ES-I3 (cell line): ENCODE results near the gene ACSF3.

ENCODE experiments used
- H3K36me3 ChIP-seq: 2 replicates; pipeline ENCODE4 v1.6.1; 2013; ENCODE audit warnings: mild to moderate bottlenecking, low read length, control low read depth, moderate library complexity; ENCODE audit not compliant: insufficient read depth
- H3K4me1 ChIP-seq: 2 replicates; pipeline ENCODE4 v1.6.1; 2013; ENCODE audit warnings: mild to moderate bottlenecking, control low read depth, low read length; ENCODE audit not compliant: insufficient read depth
- H3K9ac ChIP-seq: 2 replicates; pipeline ENCODE4 v1.6.1; 2013; ENCODE audit warnings: low read depth, mild to moderate bottlenecking, low read length, moderate library complexity
- H3K9me3 ChIP-seq: 2 replicates; pipeline ENCODE4 v1.6.1; 2013; ENCODE audit warnings: mild to moderate bottlenecking, low read length, moderate library complexity; ENCODE audit not compliant: control insufficient read depth, insufficient read depth

ACSF3 gene

DNA sequence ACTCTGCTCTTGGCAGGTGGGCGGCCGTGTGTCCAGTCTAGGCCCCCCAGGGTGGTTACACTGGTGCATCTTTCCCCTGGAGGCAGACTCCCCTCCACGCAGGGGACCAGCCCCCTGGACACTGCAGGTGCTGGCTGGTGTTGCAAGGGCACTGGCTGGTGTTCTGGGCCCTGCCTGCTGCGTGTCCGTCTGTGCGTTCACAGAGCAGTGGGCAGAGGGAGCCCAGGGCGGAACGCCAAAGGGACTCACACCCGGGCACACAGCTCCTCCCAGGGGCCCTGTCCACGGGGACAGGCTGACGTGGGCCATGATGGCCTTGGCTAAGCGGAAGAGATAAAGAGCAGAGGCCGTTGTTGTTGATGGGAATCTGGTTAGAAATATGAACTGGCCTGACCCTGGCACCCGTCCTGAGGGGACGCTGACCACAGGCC lies 27.3 kb downstream of the ACSF3 start:
- Histone ChIP-seq H3K9ac (no peak overlapping the region), H3K36me3 (peaks cover 18% of the 10 kb centered on the region), H3K4me1 (no peaks in the 10 kb centered on the region), H3K9me3 (no peaks in the 10 kb centered on the region)

DNA sequence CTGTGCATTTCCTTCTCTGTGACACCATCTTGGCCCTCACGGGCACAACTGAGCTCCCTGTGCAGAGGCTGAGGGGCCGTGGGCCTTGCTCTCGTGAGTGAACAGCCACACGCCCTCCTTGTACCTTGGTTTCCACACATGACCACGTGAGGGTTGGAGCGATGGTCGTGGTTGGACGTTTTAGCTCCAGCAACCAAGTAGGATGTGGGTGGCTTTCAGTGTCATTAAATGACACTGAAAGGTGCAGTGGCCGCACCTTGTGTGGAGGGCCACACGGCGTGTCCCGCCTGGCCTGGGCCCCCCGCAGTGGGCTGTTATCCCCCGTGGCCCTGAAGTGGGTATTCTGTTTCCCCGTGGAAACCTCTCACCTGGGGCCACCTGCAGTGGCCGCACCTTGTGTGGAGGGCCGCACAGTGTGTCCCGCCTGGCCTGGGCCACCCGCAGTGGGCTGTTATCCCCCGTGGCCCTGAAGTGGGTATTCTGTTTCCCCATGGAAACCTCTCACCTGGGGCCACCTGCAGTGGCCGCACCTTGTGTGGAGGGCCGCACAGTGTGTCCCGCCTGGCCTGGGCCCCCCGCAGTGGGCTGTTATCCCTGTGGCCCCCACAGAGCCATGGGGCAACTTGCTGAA lies 28.2 kb downstream of the ACSF3 start:
- no peak overlapping the region for H3K9ac ChIP-seq
- H3K36me3 ChIP-seq = peaks cover 16% of the 10 kb centered on the region

DNA sequence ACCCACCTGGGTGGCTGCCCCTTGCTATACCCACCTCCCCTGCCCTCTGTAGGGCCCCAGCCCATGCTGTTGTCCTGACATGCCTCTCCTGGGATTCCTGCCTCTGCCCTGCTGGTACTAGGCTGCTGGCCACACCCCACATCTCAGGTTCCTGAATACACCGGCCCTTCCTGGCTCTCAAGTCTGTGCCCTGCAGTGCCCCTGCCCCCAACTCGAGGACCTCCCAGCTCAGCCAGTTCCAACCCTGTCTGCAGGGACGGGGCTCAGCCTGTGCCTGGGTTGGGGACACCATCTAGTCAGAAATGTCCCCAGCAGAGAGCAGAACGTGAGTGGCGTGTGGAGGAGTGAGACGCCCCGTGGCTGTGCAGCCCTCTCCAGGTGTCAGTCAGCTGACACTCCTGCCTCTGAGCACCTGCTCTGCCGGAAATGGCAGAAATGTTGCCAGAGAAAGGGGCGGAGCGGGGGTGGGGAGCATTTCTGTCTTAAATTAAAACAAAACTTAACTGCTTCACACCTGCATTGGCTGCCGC lies 28.7 kb downstream of the ACSF3 start:
- Histone ChIP-seq H3K9me3 (no peaks in the 10 kb centered on the region), H3K4me1 (no peaks in the 10 kb centered on the region), H3K36me3 (peaks cover 14% of the 10 kb centered on the region), H3K9ac (no peak overlapping the region)

More for the DNA sequence above, 28.2 kb downstream of the ACSF3 start:
- Histone ChIP-seq H3K4me1 (no peaks in the 10 kb centered on the region), H3K9me3 (no peaks in the 10 kb centered on the region)

DNA sequence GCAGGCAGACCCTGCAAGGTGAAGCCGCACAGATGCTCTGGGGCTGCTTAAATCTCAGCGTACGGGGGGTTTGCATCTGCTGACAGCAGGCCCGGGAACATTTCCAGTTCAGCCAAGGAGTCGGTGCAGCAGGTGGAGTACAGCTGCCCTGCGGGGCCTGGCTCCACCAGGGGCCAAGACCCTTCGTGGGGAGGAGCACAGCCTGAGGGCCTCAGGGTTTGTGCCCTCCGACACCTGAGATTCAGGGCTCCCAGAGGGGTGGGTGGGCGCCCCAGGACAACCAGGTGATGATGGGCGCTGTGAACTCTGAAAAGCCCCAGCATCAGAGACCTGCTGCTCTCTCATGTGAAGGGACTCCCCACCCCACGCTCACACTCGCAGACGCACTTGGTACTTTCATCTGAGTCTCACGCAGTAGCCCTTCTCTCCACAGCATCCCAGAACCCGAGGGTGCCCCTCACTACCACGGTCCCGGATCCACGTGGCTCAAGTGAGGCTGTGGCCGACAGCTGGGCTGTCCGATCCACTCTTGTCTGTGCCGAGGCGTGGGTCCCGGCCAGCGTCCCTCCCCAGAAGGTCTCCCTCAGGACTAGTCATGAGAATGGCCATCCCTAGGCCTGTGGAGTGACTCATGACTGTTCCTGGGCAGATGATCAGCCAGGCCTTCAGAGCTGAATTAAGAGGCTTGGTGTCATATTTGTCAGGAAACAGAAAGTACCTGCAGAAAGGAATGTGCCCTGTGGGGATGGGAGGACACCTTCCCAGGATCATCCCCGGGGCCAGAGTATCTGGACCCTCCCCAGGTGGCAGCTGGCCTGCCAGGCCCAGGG lies 29.6 kb downstream of the ACSF3 start:
- Histone ChIP-seq H3K36me3 (peaks cover 14% of the 10 kb centered on the region), H3K9ac (no peak overlapping the region), H3K4me1 (no peaks in the 10 kb centered on the region), H3K9me3 (no peaks in the 10 kb centered on the region)

DNA sequence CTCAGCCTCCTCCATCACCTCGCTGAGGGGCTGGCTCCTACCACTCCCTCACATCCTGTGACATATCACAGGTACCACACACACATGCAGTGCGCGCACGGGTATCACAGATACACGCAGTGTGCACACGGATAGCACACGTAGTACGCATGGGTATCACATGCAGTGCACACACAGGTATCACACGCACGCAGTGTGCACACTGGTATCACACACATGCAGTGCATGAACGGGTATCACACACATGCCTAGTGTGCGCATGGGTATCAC lies 30.1 kb downstream of the ACSF3 start:
- Histone ChIP-seq H3K36me3 (peaks cover 14% of the 10 kb centered on the region), H3K4me1 (no peaks in the 10 kb centered on the region), H3K9ac (no peak overlapping the region), H3K9me3 (no peaks in the 10 kb centered on the region)

DNA sequence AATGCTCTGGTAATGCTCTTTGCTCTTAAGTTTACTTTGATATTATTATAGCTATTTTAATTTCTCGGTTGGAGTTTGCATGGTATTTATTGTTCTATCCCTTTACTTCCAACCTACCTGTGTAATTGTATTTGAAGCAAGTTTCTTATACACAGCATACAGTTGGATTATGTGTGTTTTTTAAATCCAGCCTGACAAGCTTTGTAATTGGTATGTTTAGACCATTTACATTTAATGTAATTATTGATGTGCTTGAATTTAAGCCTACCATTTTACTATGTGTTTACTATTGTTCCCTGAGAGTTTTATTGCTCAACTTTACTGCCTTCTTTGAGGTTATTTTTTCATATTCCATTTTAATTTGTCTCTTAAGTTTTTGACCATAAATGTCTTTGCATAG lies 35.7 kb downstream of the ACSF3 start:
- Histone ChIP-seq H3K36me3 (peaks cover 2% of the 10 kb centered on the region; the same call in 1 of the 2 replicates), H3K4me1 (no peaks in the 10 kb centered on the region), H3K9ac (no peak overlapping the region), H3K9me3 (no peaks in the 10 kb centered on the region)

DNA sequence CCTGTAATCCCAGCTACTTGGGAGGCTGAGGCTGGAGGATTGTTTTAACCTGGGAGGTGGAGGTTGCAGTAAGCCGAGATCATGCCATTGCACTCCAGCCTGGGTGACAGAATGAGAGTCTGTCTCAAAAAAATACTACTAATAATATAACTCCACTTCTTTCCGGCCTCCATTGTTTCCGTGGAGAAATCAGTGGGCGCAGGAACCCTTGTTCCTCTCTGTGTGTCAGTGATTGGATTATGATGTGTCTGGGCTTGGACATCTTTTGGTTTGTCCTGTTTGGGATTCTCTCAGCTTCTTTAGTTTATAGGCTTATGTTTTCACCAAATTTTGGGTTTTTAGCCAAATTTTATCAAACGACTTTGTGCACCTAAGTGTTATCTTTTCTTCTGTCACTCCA lies 36.8 kb downstream of the ACSF3 start:
- Histone ChIP-seq H3K9me3 (no peaks in the 10 kb centered on the region), H3K9ac (no peak overlapping the region), H3K36me3 (no peaks in the 10 kb centered on the region; the same call in 1 of the 2 replicates), H3K4me1 (no peaks in the 10 kb centered on the region)

DNA sequence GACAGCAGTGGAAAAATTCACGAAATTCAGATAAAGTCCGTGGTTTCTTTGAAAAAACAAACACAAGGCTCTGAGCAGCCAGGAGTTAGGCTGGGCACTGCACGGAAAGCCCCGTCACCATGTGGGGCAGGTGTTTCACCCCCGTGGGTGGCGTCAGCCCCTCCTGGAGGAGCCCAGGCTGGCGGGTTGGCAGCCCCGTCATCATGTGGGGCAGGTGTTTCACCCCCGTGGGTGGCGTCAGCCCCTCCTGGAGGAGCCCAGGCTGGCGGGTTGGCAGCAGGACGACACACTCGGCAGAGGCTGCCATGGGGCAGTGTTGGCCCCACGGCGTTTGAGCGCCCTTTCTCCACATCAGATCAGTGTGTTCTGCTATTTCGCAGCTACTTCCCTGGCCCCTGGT lies 38.1 kb downstream of the ACSF3 start:
- Histone ChIP-seq H3K36me3 (no peaks in the 10 kb centered on the region), H3K4me1 (no peaks in the 10 kb centered on the region), H3K9me3 (no peaks in the 10 kb centered on the region), H3K9ac (no peak overlapping the region)

DNA sequence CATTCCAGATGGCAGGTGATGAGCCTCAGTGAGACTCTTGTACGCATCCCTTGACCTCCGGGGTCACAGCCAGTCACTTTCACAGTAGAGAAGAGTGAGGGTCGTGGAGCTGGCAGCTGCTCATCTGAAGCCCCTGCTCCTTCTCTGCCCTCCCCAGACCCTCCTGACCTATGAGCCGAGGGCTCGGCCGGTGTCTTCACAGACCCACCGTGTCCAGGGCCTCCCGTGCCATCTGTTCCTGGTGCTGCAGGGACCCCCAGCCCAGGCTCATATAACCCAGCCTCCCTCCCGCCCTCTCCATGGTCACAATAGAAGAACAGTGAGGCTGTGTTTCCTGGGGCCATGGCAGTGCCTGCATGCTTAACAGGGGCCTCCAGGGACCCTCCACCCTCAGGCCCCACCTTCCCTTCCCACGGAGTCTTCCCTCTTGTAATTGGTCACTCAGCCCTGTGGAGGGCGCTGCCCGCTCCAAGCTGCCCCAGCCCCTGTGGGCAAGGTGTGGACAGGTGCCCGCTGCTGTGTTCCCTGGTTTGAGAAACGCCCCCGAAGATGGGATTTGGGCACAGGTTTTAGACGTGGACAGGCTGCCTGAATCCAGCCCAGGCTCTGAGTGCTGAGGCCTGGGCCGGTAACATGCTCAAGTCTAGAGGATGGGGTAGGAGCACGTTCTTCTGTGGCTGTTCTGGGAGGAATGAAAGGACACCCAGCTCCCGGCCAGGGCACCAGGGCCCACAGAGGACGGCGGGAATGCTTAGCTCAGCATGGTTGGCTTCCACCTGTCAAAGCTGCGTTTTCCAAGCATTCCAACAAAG lies 38.7 kb downstream of the ACSF3 start:
- Histone ChIP-seq H3K9me3 (no peaks in the 10 kb centered on the region), H3K36me3 (no peaks in the 10 kb centered on the region), H3K4me1 (no peaks in the 10 kb centered on the region), H3K9ac (no peak overlapping the region)

DNA sequence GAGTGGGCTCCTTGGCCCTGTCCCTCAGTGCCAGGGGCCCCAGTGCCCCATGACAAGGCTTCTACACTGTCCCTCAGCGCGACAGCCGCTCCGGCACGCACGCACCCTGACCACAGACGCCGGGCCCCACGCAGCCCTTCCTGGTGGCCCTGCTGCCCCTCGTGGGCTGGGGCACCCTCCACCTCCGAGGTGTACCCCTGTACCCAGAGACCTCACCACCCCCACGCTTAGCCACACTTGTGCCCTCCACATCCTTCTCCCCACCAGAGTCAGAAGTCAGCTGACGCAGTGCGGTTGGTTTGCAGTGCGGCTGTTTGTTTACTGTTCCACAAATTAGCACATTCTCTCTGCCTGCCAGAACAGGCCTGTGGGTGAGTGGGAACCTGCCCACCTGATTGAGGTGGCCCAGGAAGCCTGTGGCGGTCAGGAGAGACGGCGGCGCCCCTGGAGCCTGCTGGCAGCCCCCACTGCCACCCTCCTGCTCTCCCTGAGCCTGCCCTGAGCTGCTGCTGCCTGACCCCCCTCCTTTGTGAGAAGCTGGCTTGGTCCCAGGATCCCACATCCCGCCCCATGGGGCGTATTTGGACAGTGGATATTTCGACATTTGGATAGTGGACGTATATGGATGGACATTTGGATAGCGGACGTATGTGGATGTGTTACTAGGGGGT lies 39.9 kb downstream of the ACSF3 start:
- Histone ChIP-seq H3K9ac (no peak overlapping the region), H3K36me3 (no peaks in the 10 kb centered on the region), H3K4me1 (no peaks in the 10 kb centered on the region), H3K9me3 (no peaks in the 10 kb centered on the region)

DNA sequence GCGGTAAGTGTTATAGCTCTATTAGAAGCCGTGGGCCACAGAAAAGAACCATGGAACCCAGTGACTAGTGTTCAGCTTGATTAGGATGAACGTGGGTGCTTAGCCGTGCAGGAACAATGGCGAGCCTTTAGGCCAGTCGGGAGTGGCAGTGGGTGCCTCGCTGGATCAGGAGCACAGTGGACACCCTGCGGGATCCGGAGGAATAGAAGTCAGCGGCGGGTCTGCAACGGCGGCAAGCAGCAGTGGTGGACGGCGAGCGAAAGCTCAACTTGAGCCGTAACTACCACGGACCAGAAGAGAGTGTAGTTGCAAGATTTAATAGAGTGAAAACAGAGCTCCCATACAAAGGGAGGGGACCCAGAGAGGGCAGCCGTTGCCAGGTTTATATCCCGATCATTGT lies 40.6 kb downstream of the ACSF3 start:
- H3K4me1 ChIP-seq = no peaks in the 10 kb centered on the region
- H3K9ac ChIP-seq = no peak overlapping the region
- no peaks in the 10 kb centered on the region for H3K9me3 ChIP-seq
- no peaks in the 10 kb centered on the region for H3K36me3 ChIP-seq

DNA sequence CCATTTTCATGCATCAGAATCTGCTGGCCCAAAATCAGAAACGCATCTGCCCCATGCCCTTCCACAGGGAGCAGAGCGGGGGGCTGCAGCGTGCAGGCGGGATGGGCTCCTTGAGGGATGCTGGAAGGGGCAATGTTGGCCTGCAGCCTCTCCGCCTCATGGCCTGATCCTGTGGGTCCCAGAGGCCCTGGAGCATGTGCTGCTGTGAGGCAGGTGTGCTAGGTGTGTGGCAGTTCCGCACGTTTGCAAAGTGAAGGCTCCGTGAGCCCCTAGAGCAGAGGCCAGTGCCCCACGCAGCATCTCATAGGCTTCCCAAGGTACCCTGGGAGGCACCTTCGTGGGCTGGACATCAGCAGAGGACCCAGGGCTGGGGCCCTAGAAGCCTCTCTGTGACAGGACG lies 41.5 kb downstream of the ACSF3 start:
- Histone ChIP-seq H3K9me3 (no peaks in the 10 kb centered on the region), H3K9ac (no peak overlapping the region), H3K36me3 (no peaks in the 10 kb centered on the region), H3K4me1 (no peaks in the 10 kb centered on the region)

DNA sequence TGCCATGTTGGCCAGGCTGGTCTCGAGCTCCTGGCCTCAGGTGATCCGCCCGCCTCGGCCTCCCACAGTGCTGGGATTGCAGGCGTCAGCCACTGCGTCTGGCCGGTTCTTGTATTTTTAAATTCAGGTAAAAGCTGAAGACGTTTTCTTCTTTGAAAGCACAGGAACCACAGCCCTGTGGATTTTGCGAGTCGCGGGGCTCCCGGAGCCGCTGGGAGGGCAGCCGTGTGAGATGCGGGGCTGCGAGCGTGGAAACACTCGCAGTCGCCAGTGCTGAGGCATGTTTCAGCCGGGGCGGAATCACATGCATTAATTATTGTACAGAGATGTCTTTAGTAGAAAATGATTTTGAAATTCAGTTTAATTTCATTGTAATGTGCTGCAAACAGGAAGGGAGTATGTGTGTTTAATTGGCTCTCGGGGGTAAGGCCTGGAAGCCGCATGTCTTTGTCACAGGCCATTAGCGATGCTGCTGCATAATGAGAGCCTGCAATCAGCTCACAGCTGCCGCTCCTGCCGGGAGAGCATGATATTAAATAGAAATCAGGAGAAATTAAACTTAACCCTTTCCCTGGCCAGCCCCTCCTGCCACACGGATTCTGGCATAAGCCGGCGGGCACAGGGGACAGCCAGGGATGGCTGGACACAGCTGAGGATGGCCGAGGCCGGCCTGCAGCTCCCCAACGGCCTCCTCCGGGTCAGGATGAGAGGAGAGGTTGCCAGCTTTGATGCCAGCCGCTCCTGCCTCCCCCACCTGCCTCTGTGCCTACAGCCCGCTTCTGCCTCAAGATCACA lies 42.5 kb downstream of the ACSF3 start:
- H3K36me3 ChIP-seq = peaks cover 3% of the 10 kb centered on the region
- no peak overlapping the region for H3K9ac ChIP-seq
- H3K9me3 ChIP-seq = no peaks in the 10 kb centered on the region
- no peaks in the 10 kb centered on the region for H3K4me1 ChIP-seq
